K562 (cell line): Measurements from ENCODE around the gene BRD3OS. TPM values are rescaled to one million over a fixed set of nuclear protein-coding genes. Genes with fewer than 3 reads are reported as not detected.

Source experiments
- ZNF318 ChIP-seq, 2 experiments: fragments of 450-650 bp; IDR thresholded peaks; 2 replicates each; pipeline ENCODE4 v1.6.1; 2016; ENCODE audit warnings: mild to moderate bottlenecking in 2 of 2, borderline replicate concordance in 1 of 2, low read depth in 1 of 2, moderate library complexity in 1 of 2
- polyA plus RNA-seq, 8 experiments: library from polyadenylated mRNA; depleted of rRNA in 4 of 8; stranded (reverse) in 5 of 8; unstranded in 3 of 8; fragments of >200 nt; fragmentation: Nextera tagmentation in 2 of 8; fragmentation: Illumina TruSeq in 1 of 8; extraction: Ambion mirVana in 2 of 8; extraction: Trizol in 1 of 8; gene quantifications; 2 replicates each; pipeline versions ENCODE4 v1.2.1 to v1.2.3, GENCODE V29; 2011 to 2014; ENCODE audit warnings: inconsistent platforms in 1 of 8, missing spikeins in 1 of 8
- total RNA-seq, 7 experiments: library from RNA; depleted of rRNA in 6 of 7; stranded (reverse); fragments of >200 nt in 6 of 7; fragmentation: Illumina TruSeq in 2 of 7; extraction: Trizol in 2 of 7; gene quantifications; 2 replicates each; pipeline versions ENCODE4 v1.2.1 to v1.2.3, GENCODE V29; 2011 to 2021; ENCODE audit warnings: low replicate concordance in 1 of 7

BRD3OS gene
- total and polyA plus RNA-seq, 9 of the 15 experiments (the other 6 are each of a cell fraction or from before 2014, with no cell fraction given): 1.1 to 8.7 (median 5.9) TPM

DNA sequence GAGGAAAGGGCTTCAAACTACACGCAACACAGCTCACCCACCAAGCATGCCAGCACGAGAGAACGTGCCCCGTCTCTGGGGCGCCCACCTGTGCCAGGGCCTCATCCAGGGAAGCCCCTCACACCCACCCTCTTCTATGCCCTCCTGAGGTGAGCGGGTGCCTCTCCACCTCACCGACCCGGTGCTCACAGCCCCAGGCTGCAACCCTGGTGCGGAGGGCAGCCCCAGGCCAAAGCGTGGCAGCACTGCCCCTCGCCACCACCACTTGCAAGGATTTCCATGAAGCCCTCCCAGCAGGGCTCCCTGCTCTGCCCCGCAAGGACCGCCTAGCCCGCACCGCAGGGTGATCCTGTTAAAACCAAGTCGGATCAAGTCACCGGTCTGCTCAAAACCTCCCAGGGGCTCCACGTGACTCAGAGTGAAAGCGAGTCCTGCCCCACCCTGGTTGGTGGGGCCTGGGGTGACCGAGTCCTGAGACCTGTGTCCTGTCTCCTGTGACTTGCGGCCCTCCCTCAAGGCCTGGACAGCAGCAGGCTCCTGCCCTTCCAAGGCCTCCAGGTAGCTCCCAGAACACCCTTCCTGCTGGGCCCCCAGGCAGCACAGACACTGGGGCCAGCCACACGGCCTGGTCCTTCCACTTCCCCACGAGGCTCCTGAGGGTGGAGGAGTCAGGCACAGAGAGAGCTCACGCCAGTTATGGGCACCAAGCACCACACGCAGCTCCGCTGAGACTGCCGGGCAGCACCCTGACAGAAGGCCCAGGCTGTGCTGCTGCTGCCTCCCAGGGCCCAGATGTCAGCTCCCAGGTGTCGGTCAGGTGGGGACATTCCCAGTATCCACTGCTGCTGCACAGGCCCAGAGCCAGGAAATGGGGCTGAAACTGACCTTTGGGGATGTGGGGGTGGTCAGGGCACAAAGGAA lies 29.9 kb downstream of the BRD3OS start (continued):
- no peak for TF ChIP-seq ZNF318 (IDR thresholded peaks at IDR 0.05; ENCODE audit: borderline replicate concordance in 1 of 2, low read depth in 1 of 2)
